Measurements from ENCODE around the gene CNTFR.

- TF ChIP-seq, protein P1, sequence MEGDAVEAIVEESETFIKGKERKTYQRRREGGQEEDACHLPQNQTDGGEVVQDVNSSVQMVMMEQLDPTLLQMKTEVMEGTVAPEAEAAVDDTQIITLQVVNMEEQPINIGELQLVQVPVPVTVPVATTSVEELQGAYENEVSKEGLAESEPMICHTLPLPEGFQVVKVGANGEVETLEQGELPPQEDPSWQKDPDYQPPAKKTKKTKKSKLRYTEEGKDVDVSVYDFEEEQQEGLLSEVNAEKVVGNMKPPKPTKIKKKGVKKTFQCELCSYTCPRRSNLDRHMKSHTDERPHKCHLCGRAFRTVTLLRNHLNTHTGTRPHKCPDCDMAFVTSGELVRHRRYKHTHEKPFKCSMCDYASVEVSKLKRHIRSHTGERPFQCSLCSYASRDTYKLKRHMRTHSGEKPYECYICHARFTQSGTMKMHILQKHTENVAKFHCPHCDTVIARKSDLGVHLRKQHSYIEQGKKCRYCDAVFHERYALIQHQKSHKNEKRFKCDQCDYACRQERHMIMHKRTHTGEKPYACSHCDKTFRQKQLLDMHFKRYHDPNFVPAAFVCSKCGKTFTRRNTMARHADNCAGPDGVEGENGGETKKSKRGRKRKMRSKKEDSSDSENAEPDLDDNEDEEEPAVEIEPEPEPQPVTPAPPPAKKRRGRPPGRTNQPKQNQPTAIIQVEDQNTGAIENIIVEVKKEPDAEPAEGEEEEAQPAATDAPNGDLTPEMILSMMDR (IDR thresholded peaks at IDR 0.05 in 8 of 11, conservative IDR thresholded peaks at IDR 0.05 in 3 of 11), result peak in 10 of 11 experiments; percentile 9 to 58 (median 34)
- no peak for TF ChIP-seq POLR2A (IDR thresholded peaks at IDR 0.05)
- TF ChIP-seq POLR2AphosphoS5 (IDR thresholded peaks at IDR 0.05), result no peak
These were observed 27.3 kb downstream of the CNTFR start for GRCh38 chr9:34562135-34562745.
